ENCODE data around the gene ZMYM4. TPM values are rescaled to one million over a fixed set of nuclear protein-coding genes. Genes with fewer than 3 reads are reported as not detected.

Gene ZMYM4
- total RNA-seq, 1 experiment from 2014 or later: 66.0 TPM

GRCh38 chr1:35247256-35247655 is 21.3 kb upstream of the ZMYM4 start:
- H3K9me3 ChIP-seq (ENCODE audit: control insufficient read depth, low read depth, low read length): no peaks in the 10 kb centered on the region
- TF ChIP-seq CTCF (conservative IDR thresholded peaks at IDR 0.05): no peak
- DNase-seq: no peak
- Mint-ChIP-seq H3K36me3 (ENCODE audit: insufficient read depth in 1 of 3, low read depth in 3 of 3) (peaks cover 0 to 1% (median 0%) of the 10 kb centered on the region in 3 experiments; a peak in 1 of 7 replicates), H3K4me3 (no peak overlapping the region), H3K27ac (no peak overlapping the region), H3K4me1 (no peaks in the 10 kb centered on the region), H3K9me3 (peaks cover 0 to 2% of the 10 kb centered on the region in 2 experiments; a peak in 1 of 5 replicates), H3K27me3 (ENCODE audit: low read depth) (peaks cover 2% of the 10 kb centered on the region; the same call in 1 of the 2 replicates)
- no peak overlapping the region for H2BK5ac ChIP-seq (ENCODE audit: insufficient read length, low read length)
- no peak overlapping the region for H2BK20ac ChIP-seq (ENCODE audit: low read depth, low read length, poor library complexity, severe bottlenecking)
- no peak overlapping the region for H3K4me2 ChIP-seq (ENCODE audit: insufficient read depth, insufficient read length, low read length)
- H2AFZ ChIP-seq (ENCODE audit: low read length): no peak overlapping the region
- no peaks in the 10 kb centered on the region for H4K20me1 ChIP-seq (ENCODE audit: control insufficient read depth, insufficient read depth, insufficient read length)
- H2BK120ac ChIP-seq (ENCODE audit: low read depth, low read length, poor library complexity, severe bottlenecking): no peak overlapping the region
- H3K79me2 ChIP-seq (ENCODE audit: insufficient read depth, low read length): no peaks in the 10 kb centered on the region
- H3K27me3 ChIP-seq (ENCODE audit: insufficient read depth, low read length): no peaks in the 10 kb centered on the region
- H2AK5ac ChIP-seq (ENCODE audit: insufficient read length, low read length): no peak overlapping the region
- no peak overlapping the region for H3K9ac ChIP-seq (ENCODE audit: extremely low read depth, insufficient read length, low read length)
- no peak overlapping the region for H3K18ac ChIP-seq (ENCODE audit: insufficient read length, low read depth, low read length)
- H2BK12ac ChIP-seq (ENCODE audit: insufficient read length, low read depth, low read length): no peak overlapping the region
- H4K5ac ChIP-seq (ENCODE audit: insufficient read length, low read depth, low read length): no peak overlapping the region
- no peak overlapping the region for H3K14ac ChIP-seq (ENCODE audit: insufficient read depth, low read length)
- no peaks in the 10 kb centered on the region for H3K23me2 ChIP-seq (ENCODE audit: insufficient read length, low read depth, low read length, poor library complexity, severe bottlenecking)
- no peak overlapping the region for H4K8ac ChIP-seq (replicated peaks; ENCODE audit: insufficient read length, low read depth, low read length)
- no peaks in the 10 kb centered on the region for H3K79me1 ChIP-seq (ENCODE audit: insufficient read depth, low read depth, low read length, poor library complexity, severe bottlenecking)
- H4K91ac ChIP-seq (ENCODE audit: insufficient read length, low read depth, low read length): no peak overlapping the region
- no peak overlapping the region for H3K4ac ChIP-seq (ENCODE audit: low read depth, low read length)
- no peak overlapping the region for H3K56ac ChIP-seq (ENCODE audit: insufficient read length, low read depth, low read length)
- H3K27ac ChIP-seq (ENCODE audit: insufficient read length, low read depth, low read length): no peak overlapping the region
- no peak overlapping the region for H3K23ac ChIP-seq (ENCODE audit: insufficient read length, low read depth, low read length)
- WGBS (ENCODE audit: extremely low coverage, insufficient read length, low lambda C conversion rate): no CpG with 5 or more reads among the region's 5 CpGs
- no peaks in the 10 kb centered on the region for H3K4me1 ChIP-seq (ENCODE audit: insufficient read depth, low read length)
- no peak overlapping the region for H2BK15ac ChIP-seq (ENCODE audit: low read depth, low read length)
- no peak overlapping the region for H3T11ph ChIP-seq (ENCODE audit: low read length)

Measured in H9 (cell line).